Esophagus muscularis mucosa (tissue), 4 donors: ENCODE data around the gene PAFAH1B2. TPM values are rescaled to one million over a fixed set of nuclear protein-coding genes. Genes with fewer than 3 reads are reported as not detected.
"Not testable (repeated sequence)": the region's sequence is repeated elsewhere in the genome, so short reads cannot be mapped to it uniquely, and the experiment has no call there.

Source experiments
- DNase-seq: peaks from one replicate; pipeline ENCODE4 v3.0.0-alpha.2; 2017; ENCODE audit errors: extremely low spot score
- H3K27ac ChIP-seq, 4 donors: fragments of 200-600 bp; sonication (generic); replicated peaks in 1 of 4; 1 replicate in 3 of 4; 2 replicates in 1 of 4; pipeline ENCODE4 v1.5.1; 2016 to 2019; ENCODE audit warnings: mild to moderate bottlenecking in 1 of 4
- H3K27me3 ChIP-seq, 4 donors: fragments of 200-600 bp; sonication (generic); one replicate each; pipeline versions ENCODE4 v1.5.1 to v1.6.0; 2016 to 2019
- H3K36me3 ChIP-seq, 4 donors: fragments of 200-600 bp; sonication (generic); one replicate each; pipeline ENCODE4 v1.5.1; 2016 to 2019
- H3K4me1 ChIP-seq, 4 donors: fragments of 200-600 bp; sonication (generic); one replicate each; pipeline ENCODE4 v1.5.1; 2016 to 2019
- H3K4me3 ChIP-seq, 4 donors: fragments of 200-600 bp; sonication (generic); 1 replicate in 2 of 4; 2 replicates in 2 of 4; pipeline ENCODE4 v1.5.1; 2016 to 2019; ENCODE audit warnings: mild to moderate bottlenecking in 4 of 4, moderate library complexity in 1 of 4
- H3K9me3 ChIP-seq, 4 donors: fragments of 200-600 bp; sonication (generic); 1 replicate in 3 of 4; 2 replicates in 1 of 4; pipeline ENCODE4 v1.5.1; 2016 to 2019
- EP300 ChIP-seq: sonication (generic); formaldehyde crosslinking; IDR thresholded peaks from one replicate; pipeline ENCODE4 v1.6.1; 2017; ENCODE audit warnings: antibody characterized with exemption
- POLR2A ChIP-seq: fragments of 450-650 bp; IDR thresholded peaks from one replicate; pipeline ENCODE4 v1.6.1; 2017; ENCODE audit warnings: antibody characterized with exemption, moderate library complexity, mild to moderate bottlenecking, low read depth
- POLR2AphosphoS5 ChIP-seq, 2 donors: sonication (generic); formaldehyde crosslinking; IDR thresholded peaks; one replicate each; pipeline ENCODE4 v1.6.1; 2017; ENCODE audit warnings: antibody characterized with exemption in 2 of 2
- WGBS: methylation state at CpG from one replicate; pipeline ENCODE4 v1.1.5; 2018; 5-methylcytosine and 5-hydroxymethylcytosine counted together
- intact Hi-C: fragments of 100-400 bp; cut with DNase I; formaldehyde crosslinking; loops from one replicate; pipeline ENCODE4 v1.15.1; 2023
- total RNA-seq, 4 donors: library from RNA; depleted of rRNA; stranded (reverse); fragments of >200 nt; gene quantifications; one replicate each; pipeline versions ENCODE4 v1.1.0 to v1.2.1, GENCODE V29; 2016
- TF ChIP-seq, protein P1 (sequence below), 3 experiments: fragments of 200-600 bp in 2 of 3; fragments of 450-650 bp in 1 of 3; sonication (generic) in 2 of 3; IDR thresholded peaks; one replicate each; pipeline ENCODE4 v1.5.1; 2017 to 2019; ENCODE audit warnings: antibody characterized with exemption in 3 of 3, mild to moderate bottlenecking in 2 of 3, moderate library complexity in 1 of 3

Gene PAFAH1B2
- total RNA-seq, 4 donors from 2014 or later: 40.3 to 63.0 (median 47.4) TPM

- H3K4me3 ChIP-seq: peak overlapping the region; percentile 66 to 88 (median 78)
- no peaks in the 10 kb centered on the region for H3K9me3 ChIP-seq
- peaks cover 17 to 46% (median 32%) of the 10 kb centered on the region in 4 donors for H3K4me1 ChIP-seq
- TF ChIP-seq POLR2A: no peak
- TF ChIP-seq EP300: no peak
- TF ChIP-seq, protein P1, sequence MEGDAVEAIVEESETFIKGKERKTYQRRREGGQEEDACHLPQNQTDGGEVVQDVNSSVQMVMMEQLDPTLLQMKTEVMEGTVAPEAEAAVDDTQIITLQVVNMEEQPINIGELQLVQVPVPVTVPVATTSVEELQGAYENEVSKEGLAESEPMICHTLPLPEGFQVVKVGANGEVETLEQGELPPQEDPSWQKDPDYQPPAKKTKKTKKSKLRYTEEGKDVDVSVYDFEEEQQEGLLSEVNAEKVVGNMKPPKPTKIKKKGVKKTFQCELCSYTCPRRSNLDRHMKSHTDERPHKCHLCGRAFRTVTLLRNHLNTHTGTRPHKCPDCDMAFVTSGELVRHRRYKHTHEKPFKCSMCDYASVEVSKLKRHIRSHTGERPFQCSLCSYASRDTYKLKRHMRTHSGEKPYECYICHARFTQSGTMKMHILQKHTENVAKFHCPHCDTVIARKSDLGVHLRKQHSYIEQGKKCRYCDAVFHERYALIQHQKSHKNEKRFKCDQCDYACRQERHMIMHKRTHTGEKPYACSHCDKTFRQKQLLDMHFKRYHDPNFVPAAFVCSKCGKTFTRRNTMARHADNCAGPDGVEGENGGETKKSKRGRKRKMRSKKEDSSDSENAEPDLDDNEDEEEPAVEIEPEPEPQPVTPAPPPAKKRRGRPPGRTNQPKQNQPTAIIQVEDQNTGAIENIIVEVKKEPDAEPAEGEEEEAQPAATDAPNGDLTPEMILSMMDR (IDR thresholded peaks at IDR 0.05): no peak
- TF ChIP-seq POLR2AphosphoS5 (IDR thresholded peaks at IDR 0.05): peak; percentile 22 to 79
- no peaks in the 10 kb centered on the region for H3K27me3 ChIP-seq
- 53% methylated on average over 9 of the region's 17 CpGs for WGBS
- H3K36me3 ChIP-seq: peaks cover 13 to 50% (median 34%) of the 10 kb centered on the region in 4 donors
- intact Hi-C loops: no loop called here
- no peak for DNase-seq
- H3K27ac ChIP-seq: peak overlapping the region; percentile 94 to 97 (median 96)
Measured at GRCh38 chr11:117204283-117205080, 60.4 kb downstream of the PAFAH1B2 start.

- Histone ChIP-seq H3K4me1 (peaks cover 17 to 46% (median 30%) of the 10 kb centered on the region in 4 donors), H3K4me3 (peak overlapping the region; percentile 66 to 88 (median 78)), H3K9me3 (no peaks in the 10 kb centered on the region), H3K36me3 (peaks cover 13 to 50% (median 37%) of the 10 kb centered on the region in 4 donors), H3K27ac (peak overlapping the region; percentile 94 to 97 (median 96)), H3K27me3 (no peaks in the 10 kb centered on the region)
- intact Hi-C loops: no loop called here
- peak; percentile 50 to 93 for TF ChIP-seq POLR2AphosphoS5 (IDR thresholded peaks at IDR 0.05)
- TF ChIP-seq, protein P1 (IDR thresholded peaks at IDR 0.05): no peak
- WGBS: 58% methylated on average over 11 of the region's 11 CpGs
- DNase-seq: no peak
Measured at GRCh38 chr11:117205211-117205818, 61.2 kb downstream of the PAFAH1B2 start.

DNA sequence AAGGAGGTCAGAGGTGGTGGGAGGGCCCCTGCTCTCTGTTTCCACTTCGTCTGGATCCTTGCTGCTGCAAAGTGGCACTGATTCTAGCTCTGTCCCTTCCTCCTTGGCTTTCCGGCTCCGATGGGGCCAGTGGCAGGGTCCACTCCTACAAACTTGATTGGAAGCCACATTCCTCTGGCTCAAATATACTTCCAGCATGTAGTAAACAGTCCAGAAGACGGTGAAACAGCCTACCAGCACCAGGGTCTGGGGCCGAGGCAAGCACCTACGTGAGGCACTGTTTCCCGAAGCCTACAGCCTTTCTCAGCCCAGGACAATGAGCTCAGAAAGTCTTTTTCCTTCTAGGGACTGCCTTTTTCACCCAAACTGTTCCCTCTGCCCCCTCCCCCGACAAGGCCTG is 62.0 kb downstream of the PAFAH1B2 start:
- H3K9me3 ChIP-seq, DNase-seq, H3K27me3 ChIP-seq, H3K4me3 ChIP-seq, intact Hi-C loops: not testable (repeated sequence)
- peaks cover 13 to 51% (median 38%) of the 10 kb centered on the region in 4 donors for H3K36me3 ChIP-seq
- peaks cover 17 to 50% (median 34%) of the 10 kb centered on the region in 4 donors for H3K4me1 ChIP-seq
- peak overlapping the region; percentile 68 to 97 (median 95) for H3K27ac ChIP-seq
- 80% methylated on average over 8 of the region's 8 CpGs for WGBS
- peak; percentile 27 to 84 for TF ChIP-seq POLR2AphosphoS5 (IDR thresholded peaks at IDR 0.05)

DNA sequence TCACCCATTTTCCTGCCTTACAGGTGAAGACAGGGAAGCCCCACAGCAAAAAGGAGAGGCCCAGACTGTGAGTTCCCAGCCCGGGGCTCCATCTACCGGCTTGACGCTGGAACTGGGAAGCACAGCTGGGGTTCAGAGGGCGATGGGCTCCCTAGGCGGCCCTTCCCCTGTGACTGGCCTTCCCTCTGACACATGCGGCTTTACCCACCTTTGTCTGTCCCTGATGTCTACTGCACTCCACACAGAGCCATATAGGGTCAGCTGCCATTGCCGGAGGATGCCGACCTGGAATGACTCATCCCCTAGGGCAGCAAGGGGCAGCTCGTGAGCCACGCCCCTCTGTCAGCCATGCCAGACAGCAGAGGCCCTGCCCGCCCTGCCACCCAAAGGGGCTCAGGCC is 62.8 kb downstream of the PAFAH1B2 start:
- no CpG with 5 or more reads among the region's 11 CpGs for WGBS
- TF ChIP-seq, protein P1 (IDR thresholded peaks at IDR 0.05): peak in 1 of 3 experiments; percentile 10
- TF ChIP-seq POLR2AphosphoS5 (IDR thresholded peaks at IDR 0.05): peak in 1 of 2 donors; percentile 67
- H3K9me3 ChIP-seq, H3K4me3 ChIP-seq, DNase-seq, intact Hi-C loops, H3K27me3 ChIP-seq: not testable (repeated sequence)
- peaks cover 17 to 50% (median 39%) of the 10 kb centered on the region in 4 donors for H3K4me1 ChIP-seq
- peak overlapping the region in 1 of 4 donors; percentile 77 for H3K27ac ChIP-seq
- peaks cover 13 to 51% (median 38%) of the 10 kb centered on the region in 4 donors for H3K36me3 ChIP-seq

- peaks cover 13 to 47% (median 37%) of the 10 kb centered on the region in 4 donors for H3K36me3 ChIP-seq
- H3K27me3 ChIP-seq, H3K9me3 ChIP-seq, intact Hi-C loops, H3K4me3 ChIP-seq, DNase-seq: not testable (repeated sequence)
- peak in 1 of 2 donors; percentile 79 for TF ChIP-seq POLR2AphosphoS5 (IDR thresholded peaks at IDR 0.05)
- peaks cover 17 to 45% (median 36%) of the 10 kb centered on the region in 4 donors for H3K4me1 ChIP-seq
- H3K27ac ChIP-seq: peak overlapping the region in 2 of 4 donors; percentile 57 to 66
- WGBS: 95% methylated on average over 4 of the region's 5 CpGs
Measured at GRCh38 chr11:117207481-117207880, 63.4 kb downstream of the PAFAH1B2 start.
